ENCODE measurements around the gene NPW.

- TF ChIP-seq, protein P1, sequence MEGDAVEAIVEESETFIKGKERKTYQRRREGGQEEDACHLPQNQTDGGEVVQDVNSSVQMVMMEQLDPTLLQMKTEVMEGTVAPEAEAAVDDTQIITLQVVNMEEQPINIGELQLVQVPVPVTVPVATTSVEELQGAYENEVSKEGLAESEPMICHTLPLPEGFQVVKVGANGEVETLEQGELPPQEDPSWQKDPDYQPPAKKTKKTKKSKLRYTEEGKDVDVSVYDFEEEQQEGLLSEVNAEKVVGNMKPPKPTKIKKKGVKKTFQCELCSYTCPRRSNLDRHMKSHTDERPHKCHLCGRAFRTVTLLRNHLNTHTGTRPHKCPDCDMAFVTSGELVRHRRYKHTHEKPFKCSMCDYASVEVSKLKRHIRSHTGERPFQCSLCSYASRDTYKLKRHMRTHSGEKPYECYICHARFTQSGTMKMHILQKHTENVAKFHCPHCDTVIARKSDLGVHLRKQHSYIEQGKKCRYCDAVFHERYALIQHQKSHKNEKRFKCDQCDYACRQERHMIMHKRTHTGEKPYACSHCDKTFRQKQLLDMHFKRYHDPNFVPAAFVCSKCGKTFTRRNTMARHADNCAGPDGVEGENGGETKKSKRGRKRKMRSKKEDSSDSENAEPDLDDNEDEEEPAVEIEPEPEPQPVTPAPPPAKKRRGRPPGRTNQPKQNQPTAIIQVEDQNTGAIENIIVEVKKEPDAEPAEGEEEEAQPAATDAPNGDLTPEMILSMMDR (IDR thresholded peaks at IDR 0.05; ENCODE audit: control extremely low read depth in 1 of 3, insufficient read depth in 1 of 3, low read depth in 1 of 3, low read length in 3 of 3), result no peak
- TF ChIP-seq, protein P2, sequence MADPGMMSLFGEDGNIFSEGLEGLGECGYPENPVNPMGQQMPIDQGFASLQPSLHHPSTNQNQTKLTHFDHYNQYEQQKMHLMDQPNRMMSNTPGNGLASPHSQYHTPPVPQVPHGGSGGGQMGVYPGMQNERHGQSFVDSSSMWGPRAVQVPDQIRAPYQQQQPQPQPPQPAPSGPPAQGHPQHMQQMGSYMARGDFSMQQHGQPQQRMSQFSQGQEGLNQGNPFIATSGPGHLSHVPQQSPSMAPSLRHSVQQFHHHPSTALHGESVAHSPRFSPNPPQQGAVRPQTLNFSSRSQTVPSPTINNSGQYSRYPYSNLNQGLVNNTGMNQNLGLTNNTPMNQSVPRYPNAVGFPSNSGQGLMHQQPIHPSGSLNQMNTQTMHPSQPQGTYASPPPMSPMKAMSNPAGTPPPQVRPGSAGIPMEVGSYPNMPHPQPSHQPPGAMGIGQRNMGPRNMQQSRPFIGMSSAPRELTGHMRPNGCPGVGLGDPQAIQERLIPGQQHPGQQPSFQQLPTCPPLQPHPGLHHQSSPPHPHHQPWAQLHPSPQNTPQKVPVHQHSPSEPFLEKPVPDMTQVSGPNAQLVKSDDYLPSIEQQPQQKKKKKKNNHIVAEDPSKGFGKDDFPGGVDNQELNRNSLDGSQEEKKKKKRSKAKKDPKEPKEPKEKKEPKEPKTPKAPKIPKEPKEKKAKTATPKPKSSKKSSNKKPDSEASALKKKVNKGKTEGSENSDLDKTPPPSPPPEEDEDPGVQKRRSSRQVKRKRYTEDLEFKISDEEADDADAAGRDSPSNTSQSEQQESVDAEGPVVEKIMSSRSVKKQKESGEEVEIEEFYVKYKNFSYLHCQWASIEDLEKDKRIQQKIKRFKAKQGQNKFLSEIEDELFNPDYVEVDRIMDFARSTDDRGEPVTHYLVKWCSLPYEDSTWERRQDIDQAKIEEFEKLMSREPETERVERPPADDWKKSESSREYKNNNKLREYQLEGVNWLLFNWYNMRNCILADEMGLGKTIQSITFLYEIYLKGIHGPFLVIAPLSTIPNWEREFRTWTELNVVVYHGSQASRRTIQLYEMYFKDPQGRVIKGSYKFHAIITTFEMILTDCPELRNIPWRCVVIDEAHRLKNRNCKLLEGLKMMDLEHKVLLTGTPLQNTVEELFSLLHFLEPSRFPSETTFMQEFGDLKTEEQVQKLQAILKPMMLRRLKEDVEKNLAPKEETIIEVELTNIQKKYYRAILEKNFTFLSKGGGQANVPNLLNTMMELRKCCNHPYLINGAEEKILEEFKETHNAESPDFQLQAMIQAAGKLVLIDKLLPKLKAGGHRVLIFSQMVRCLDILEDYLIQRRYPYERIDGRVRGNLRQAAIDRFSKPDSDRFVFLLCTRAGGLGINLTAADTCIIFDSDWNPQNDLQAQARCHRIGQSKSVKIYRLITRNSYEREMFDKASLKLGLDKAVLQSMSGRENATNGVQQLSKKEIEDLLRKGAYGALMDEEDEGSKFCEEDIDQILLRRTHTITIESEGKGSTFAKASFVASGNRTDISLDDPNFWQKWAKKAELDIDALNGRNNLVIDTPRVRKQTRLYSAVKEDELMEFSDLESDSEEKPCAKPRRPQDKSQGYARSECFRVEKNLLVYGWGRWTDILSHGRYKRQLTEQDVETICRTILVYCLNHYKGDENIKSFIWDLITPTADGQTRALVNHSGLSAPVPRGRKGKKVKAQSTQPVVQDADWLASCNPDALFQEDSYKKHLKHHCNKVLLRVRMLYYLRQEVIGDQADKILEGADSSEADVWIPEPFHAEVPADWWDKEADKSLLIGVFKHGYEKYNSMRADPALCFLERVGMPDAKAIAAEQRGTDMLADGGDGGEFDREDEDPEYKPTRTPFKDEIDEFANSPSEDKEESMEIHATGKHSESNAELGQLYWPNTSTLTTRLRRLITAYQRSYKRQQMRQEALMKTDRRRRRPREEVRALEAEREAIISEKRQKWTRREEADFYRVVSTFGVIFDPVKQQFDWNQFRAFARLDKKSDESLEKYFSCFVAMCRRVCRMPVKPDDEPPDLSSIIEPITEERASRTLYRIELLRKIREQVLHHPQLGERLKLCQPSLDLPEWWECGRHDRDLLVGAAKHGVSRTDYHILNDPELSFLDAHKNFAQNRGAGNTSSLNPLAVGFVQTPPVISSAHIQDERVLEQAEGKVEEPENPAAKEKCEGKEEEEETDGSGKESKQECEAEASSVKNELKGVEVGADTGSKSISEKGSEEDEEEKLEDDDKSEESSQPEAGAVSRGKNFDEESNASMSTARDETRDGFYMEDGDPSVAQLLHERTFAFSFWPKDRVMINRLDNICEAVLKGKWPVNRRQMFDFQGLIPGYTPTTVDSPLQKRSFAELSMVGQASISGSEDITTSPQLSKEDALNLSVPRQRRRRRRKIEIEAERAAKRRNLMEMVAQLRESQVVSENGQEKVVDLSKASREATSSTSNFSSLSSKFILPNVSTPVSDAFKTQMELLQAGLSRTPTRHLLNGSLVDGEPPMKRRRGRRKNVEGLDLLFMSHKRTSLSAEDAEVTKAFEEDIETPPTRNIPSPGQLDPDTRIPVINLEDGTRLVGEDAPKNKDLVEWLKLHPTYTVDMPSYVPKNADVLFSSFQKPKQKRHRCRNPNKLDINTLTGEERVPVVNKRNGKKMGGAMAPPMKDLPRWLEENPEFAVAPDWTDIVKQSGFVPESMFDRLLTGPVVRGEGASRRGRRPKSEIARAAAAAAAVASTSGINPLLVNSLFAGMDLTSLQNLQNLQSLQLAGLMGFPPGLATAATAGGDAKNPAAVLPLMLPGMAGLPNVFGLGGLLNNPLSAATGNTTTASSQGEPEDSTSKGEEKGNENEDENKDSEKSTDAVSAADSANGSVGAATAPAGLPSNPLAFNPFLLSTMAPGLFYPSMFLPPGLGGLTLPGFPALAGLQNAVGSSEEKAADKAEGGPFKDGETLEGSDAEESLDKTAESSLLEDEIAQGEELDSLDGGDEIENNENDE (IDR thresholded peaks at IDR 0.05; ENCODE audit: insufficient replicate concordance, low read length), result no peak
- TF ChIP-seq EZH2 (IDR thresholded peaks at IDR 0.05; ENCODE audit: low read depth, low read length, severe bottlenecking) (no peak), JUND (IDR thresholded peaks at IDR 0.05; ENCODE audit: low read length) (no peak), CHD1 (IDR thresholded peaks at IDR 0.05; ENCODE audit: low read depth, low read length) (no peak), TAF1 (IDR thresholded peaks at IDR 0.05; ENCODE audit: low read depth, low read length) (no peak)
- TF ChIP-seq, protein P3, sequence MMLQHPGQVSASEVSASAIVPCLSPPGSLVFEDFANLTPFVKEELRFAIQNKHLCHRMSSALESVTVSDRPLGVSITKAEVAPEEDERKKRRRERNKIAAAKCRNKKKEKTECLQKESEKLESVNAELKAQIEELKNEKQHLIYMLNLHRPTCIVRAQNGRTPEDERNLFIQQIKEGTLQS (IDR thresholded peaks at IDR 0.05; ENCODE audit: insufficient read depth, low read depth, low read length), result no peak
Observed at GRCh38 chr16:2001035-2001434, 18.6 kb upstream of the NPW start.
